Hepatocyte (in vitro differentiated cells): ENCODE data around the gene DOK5. TPM values are rescaled to one million over a fixed set of nuclear protein-coding genes. Genes with fewer than 3 reads are reported as not detected.

ENCODE experiments used
- DNase-seq: peaks from one replicate; pipeline ENCODE4 v3.0.0-alpha.2; 2016; ENCODE audit warnings: low spot score
- H2AFZ ChIP-seq: fragments of 200-600 bp; sonication (generic); 2 replicates; pipeline ENCODE4 v1.6.0; 2016; ENCODE audit warnings: antibody characterized with exemption, mild to moderate bottlenecking
- H3K27ac ChIP-seq: fragments of 200-600 bp; sonication (generic); 2 replicates; pipeline ENCODE4 v1.5.1; 2016; ENCODE audit warnings: mild to moderate bottlenecking
- H3K27me3 ChIP-seq: fragments of 200-600 bp; sonication (generic); 2 replicates; pipeline ENCODE4 v1.6.1; 2016
- H3K36me3 ChIP-seq: fragments of 200-600 bp; sonication (generic); replicated peaks from 2 replicates; pipeline ENCODE4 v1.5.1; 2016; ENCODE audit warnings: low read depth; ENCODE audit not compliant: insufficient read depth
- H3K4me1 ChIP-seq: fragments of 200-600 bp; sonication (generic); 2 replicates; pipeline ENCODE4 v1.5.1; 2016; ENCODE audit warnings: mild to moderate bottlenecking, moderate library complexity; ENCODE audit not compliant: insufficient read depth
- H3K4me2 ChIP-seq: fragments of 200-600 bp; sonication (generic); 2 replicates; pipeline ENCODE4 v1.6.0; 2016
- H3K4me3 ChIP-seq: fragments of 200-600 bp; sonication (generic); 2 replicates; pipeline ENCODE4 v1.5.1; 2016; ENCODE audit warnings: mild to moderate bottlenecking
- H3K79me2 ChIP-seq: fragments of 200-600 bp; sonication (generic); 2 replicates; pipeline ENCODE4 v1.6.0; 2017; ENCODE audit warnings: mild to moderate bottlenecking
- H3K9me2 ChIP-seq: fragments of 200-600 bp; sonication (generic); replicated peaks from 2 replicates; pipeline ENCODE4 v1.6.0; 2017; ENCODE audit warnings: mild to moderate bottlenecking; ENCODE audit not compliant: insufficient read depth
- H3K9me3 ChIP-seq: fragments of 200-600 bp; sonication (generic); 2 replicates; pipeline ENCODE4 v1.5.1; 2016; ENCODE audit warnings: low read depth, mild to moderate bottlenecking
- H4K20me1 ChIP-seq: fragments of 200-600 bp; sonication (generic); 2 replicates; pipeline ENCODE4 v1.6.0; 2016; ENCODE audit warnings: mild to moderate bottlenecking; ENCODE audit not compliant: insufficient read depth, poor library complexity, severe bottlenecking
- EZH2 ChIP-seq: fragments of 200-600 bp; sonication (generic); IDR thresholded peaks from 2 replicates; pipeline ENCODE4 v1.6.1; 2016; ENCODE audit warnings: antibody characterized with exemption, mild to moderate bottlenecking, borderline replicate concordance
- EZH2phosphoT487 ChIP-seq: fragments of 200-600 bp; sonication (generic); IDR thresholded peaks from one replicate; pipeline ENCODE4 v1.6.1; 2018; ENCODE audit warnings: antibody characterized with exemption, mild to moderate bottlenecking, low read depth, moderate library complexity; ENCODE audit not compliant: unreplicated experiment, severe bottlenecking
- WGBS: methylation state at CpG from one replicate; pipeline ENCODE4 v1.1.6; 2016; ENCODE audit warnings: low lambda C conversion rate; ENCODE audit errors: missing lambda C conversion rate; 5-methylcytosine and 5-hydroxymethylcytosine counted together
- polyA plus RNA-seq: library from polyadenylated mRNA; unstranded; fragments of >200 nt; fragmentation: Nextera tagmentation; extraction: Ambion mirVana; gene quantifications from 2 replicates; pipeline ENCODE4 v1.2.1, GENCODE V29; 2016
- total RNA-seq: library from RNA; depleted of rRNA; stranded (reverse); fragments of >200 nt; gene quantifications from 2 replicates; pipeline ENCODE4 v1.2.3, GENCODE V29; 2014
- TF ChIP-seq, protein P1 (sequence below): fragments of 200-600 bp; sonication (generic); IDR thresholded peaks from 2 replicates; pipeline ENCODE4 v1.5.1; 2016; ENCODE audit warnings: antibody characterized with exemption, mild to moderate bottlenecking; ENCODE audit not compliant: poor library complexity

The DOK5 gene
- total and polyA plus RNA-seq, 2 experiments from 2014 or later: 7.0 to 7.5 TPM

GRCh38 chr20:54649511-54649962 is 174.1 kb downstream of the DOK5 start:
- Histone ChIP-seq H4K20me1 (no peaks in the 10 kb centered on the region), H2AFZ (no peak overlapping the region), H3K4me2 (no peak overlapping the region), H3K27me3 (peaks cover 2% of the 10 kb centered on the region), H3K9me2 (no peaks in the 10 kb centered on the region), H3K4me1 (no peaks in the 10 kb centered on the region), H3K9me3 (no peaks in the 10 kb centered on the region), H3K4me3 (no peak overlapping the region), H3K27ac (no peak overlapping the region), H3K79me2 (no peaks in the 10 kb centered on the region), H3K36me3 (no peaks in the 10 kb centered on the region)
- peak; percentile 90 for DNase-seq
- TF ChIP-seq EZH2phosphoT487: no peak
- TF ChIP-seq, protein P1, sequence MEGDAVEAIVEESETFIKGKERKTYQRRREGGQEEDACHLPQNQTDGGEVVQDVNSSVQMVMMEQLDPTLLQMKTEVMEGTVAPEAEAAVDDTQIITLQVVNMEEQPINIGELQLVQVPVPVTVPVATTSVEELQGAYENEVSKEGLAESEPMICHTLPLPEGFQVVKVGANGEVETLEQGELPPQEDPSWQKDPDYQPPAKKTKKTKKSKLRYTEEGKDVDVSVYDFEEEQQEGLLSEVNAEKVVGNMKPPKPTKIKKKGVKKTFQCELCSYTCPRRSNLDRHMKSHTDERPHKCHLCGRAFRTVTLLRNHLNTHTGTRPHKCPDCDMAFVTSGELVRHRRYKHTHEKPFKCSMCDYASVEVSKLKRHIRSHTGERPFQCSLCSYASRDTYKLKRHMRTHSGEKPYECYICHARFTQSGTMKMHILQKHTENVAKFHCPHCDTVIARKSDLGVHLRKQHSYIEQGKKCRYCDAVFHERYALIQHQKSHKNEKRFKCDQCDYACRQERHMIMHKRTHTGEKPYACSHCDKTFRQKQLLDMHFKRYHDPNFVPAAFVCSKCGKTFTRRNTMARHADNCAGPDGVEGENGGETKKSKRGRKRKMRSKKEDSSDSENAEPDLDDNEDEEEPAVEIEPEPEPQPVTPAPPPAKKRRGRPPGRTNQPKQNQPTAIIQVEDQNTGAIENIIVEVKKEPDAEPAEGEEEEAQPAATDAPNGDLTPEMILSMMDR: peak; percentile 89
- WGBS: 11% methylated on average over 8 of the region's 8 CpGs

- H3K9me3 ChIP-seq: no peaks in the 10 kb centered on the region
- H2AFZ ChIP-seq: no peak overlapping the region
- H4K20me1 ChIP-seq: no peaks in the 10 kb centered on the region
- H3K27ac ChIP-seq: no peak overlapping the region
- H3K36me3 ChIP-seq: no peaks in the 10 kb centered on the region
- peaks cover 2% of the 10 kb centered on the region for H3K27me3 ChIP-seq
- no peaks in the 10 kb centered on the region for H3K9me2 ChIP-seq
- TF ChIP-seq, protein P1: no peak
- TF ChIP-seq EZH2phosphoT487 (no peak), EZH2 (no peak)
- no peaks in the 10 kb centered on the region for H3K79me2 ChIP-seq
- H3K4me2 ChIP-seq: no peak overlapping the region
- no peak for DNase-seq
- H3K4me3 ChIP-seq: no peak overlapping the region
- H3K4me1 ChIP-seq: no peaks in the 10 kb centered on the region
- WGBS: 46% methylated on average over 4 of the region's 4 CpGs
Measured at GRCh38 chr20:54650052-54650719, 174.8 kb downstream of the DOK5 start.

GRCh38 chr20:54651252-54651651 is 175.9 kb downstream of the DOK5 start:
- Histone ChIP-seq H3K4me2 (no peak overlapping the region), H3K27ac (no peak overlapping the region), H3K36me3 (no peaks in the 10 kb centered on the region), H3K4me1 (no peaks in the 10 kb centered on the region), H3K79me2 (no peaks in the 10 kb centered on the region), H2AFZ (no peak overlapping the region), H3K9me3 (no peaks in the 10 kb centered on the region), H4K20me1 (no peaks in the 10 kb centered on the region), H3K27me3 (peaks cover 2% of the 10 kb centered on the region), H3K4me3 (no peak overlapping the region), H3K9me2 (no peaks in the 10 kb centered on the region)
- DNase-seq: no peak
- TF ChIP-seq EZH2: no peak
- no peak for TF ChIP-seq EZH2phosphoT487
- TF ChIP-seq, protein P1: no peak
- WGBS: 87% methylated on average over 3 of the region's 3 CpGs
